ENCODE results near the gene SUGCT.
A peak's percentile ranks its signal among the peaks of the same experiment; 100 is the strongest.
"Not testable (repeated sequence)": the region's sequence is repeated elsewhere in the genome, so short reads cannot be mapped to it uniquely, and the experiment has no call there.

The SUGCT gene

GRCh38 chr7:40644454-40645188 is 509.8 kb downstream of the SUGCT start:
- DNase-seq, result peak; percentile 89

DNA sequence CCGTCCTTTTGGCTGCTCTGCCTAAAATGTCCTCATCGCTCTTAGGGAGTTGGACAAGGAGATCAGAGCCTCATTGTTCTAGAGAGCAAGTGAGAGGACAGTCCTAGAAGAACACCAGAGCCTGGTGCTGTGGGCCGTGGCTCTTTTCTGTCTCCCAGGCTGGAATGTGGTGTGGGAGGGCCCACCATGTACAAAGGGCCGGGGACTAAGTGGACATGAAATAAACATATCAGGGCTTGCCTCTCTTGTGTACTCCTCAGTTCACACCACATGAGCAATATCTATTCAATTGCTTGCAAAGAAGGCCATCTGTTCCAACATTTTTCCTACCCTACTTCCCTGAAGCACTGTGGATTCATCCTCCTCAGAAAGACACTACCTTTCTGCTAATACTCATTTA is 510.4 kb downstream of the SUGCT start:
- no peak for DNase-seq

DNA sequence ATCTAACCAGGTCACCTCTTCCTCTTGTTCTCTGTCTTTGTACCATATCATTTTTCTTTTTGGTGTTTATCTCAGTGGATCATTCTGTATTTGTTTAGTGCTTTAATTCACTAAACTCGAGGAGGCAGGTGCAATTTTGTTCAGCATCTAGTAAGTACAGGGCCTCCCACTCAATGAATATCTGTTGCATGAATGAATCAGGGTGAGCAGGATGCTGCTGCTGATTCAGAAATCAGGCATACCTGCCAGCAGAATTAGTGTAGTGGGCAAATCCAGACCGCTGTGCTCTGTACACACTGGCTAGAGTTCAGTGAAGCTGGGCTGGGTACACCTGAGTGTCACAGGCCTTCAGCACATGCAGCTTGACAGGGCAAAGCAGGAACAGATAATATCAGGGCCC is 511.9 kb downstream of the SUGCT start:
- no peak for DNase-seq

DNA sequence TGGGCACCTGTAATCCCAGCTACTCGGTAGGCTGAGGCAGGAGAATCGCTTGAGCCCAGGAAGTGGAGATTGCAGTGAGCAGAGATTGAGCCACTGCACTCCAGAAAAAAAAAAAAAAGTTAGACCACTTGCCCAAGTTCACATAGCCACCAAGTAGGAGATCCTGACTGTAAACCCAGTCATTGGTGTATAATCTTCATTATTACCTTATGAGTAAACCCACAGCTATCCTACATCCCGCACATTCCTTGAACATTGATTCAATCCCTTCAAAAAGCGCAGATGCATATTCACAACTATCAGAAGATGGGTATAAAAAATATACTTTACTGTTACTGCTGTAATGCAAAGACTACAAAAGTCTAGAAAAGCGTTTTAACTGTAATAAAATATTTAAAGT is 512.9 kb downstream of the SUGCT start:
- DNase-seq, result no peak

DNA sequence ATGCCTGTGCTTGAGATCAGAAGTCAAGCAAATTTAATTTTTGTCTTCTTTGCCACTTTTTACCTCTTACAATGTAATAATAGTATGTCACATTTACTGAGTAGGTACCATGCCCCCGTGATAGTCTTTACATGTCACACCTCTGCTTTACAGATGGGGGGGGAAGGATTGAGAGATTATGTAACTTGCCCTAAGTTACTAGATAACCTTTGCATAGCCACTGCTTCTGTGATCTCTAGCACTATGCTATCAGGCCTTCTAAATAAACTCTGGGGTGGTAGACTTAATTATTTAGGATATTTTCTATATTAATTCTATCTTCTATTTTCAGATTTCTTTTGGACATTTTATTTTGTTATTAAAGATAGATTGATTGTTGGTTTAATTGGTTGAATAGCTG is 514.4 kb downstream of the SUGCT start:
- DNase-seq, result no peak

- DNase-seq, result not testable (repeated sequence)
These were observed 516.1 kb downstream of the SUGCT start for GRCh38 chr7:40650903-40651302.

DNA sequence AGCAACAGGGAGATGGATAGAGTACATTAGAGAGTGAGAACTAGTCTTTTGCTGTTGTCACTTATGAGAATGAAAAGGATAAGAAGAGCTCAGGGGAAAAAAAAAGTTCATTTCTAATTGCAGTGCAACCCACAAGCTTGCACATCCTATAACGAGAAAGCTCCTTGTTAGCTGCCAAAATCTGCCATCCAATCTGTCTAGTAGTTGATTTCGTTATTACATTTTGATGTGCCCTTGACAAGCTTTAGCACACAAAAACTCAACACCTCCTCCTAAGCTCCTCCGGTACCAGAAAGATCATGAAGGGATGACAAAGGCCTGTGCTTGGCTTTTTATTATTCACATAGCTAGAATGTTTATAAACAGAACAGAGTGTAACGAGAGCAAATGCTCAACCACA is 519.4 kb downstream of the SUGCT start:
- DNase-seq, result no peak

DNA sequence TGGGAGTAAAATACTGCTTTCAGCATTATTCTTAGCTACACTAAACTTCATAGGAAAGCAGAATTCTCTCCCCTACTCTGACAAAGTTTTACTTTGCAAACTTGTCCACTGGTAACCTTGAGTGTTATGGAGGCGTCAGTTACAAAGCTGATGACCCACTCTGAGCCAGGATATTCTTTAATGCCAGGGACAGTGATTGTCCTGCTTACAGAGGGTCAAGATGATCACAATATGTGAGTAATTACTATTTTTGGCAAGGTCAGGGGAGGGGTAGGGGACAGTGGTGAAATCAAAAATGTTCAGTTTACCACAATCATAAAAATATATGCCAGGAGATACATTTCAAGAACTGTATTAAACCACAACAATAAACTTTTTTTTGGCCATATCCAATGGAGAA is 520.6 kb downstream of the SUGCT start:
- DNase-seq, result no peak

DNA sequence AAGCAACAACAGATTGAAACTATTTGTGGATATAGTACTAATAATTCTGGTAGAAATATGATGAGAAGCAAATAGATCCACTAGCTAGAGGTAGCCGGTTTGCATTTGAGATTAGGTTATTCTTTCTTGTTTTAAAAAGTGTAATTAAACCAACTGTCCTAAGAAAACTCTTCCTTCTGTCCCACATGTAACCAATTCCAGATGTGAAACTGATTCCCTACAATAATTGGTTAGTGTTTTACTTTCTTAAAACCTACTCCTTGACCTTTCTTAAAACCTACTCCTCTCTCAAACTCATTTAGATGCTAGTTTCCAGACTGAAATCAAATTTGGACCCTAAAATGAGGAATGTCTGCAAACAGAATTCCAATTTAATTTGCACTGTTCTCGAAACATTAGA is 521.5 kb downstream of the SUGCT start:
- no peak for DNase-seq

- DNase-seq, result no peak
These were observed 523.9 kb downstream of the SUGCT start for GRCh38 chr7:40658729-40659128.

DNA sequence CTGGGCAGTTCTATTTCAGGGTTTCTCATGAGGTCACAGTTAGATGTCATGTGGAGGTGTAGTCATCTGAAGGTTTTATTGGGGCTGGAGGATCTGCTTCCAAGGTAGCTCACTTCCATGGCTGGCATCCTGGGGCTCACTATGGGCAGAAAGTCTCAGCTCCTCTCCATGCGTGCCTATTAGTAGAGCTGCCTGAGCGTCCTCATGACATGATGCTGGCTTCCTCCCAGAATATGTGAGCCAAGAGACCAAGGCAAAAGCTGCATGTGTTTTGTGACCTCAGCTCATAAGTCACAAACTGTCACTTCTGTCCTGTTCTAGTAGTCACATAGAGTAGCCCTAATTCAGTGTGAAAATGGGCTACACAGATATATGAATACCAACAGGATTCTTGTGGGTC is 524.4 kb downstream of the SUGCT start:
- no peak for DNase-seq

GRCh38 chr7:40673285-40673684 is 538.5 kb downstream of the SUGCT start:
- no peak for DNase-seq

DNA sequence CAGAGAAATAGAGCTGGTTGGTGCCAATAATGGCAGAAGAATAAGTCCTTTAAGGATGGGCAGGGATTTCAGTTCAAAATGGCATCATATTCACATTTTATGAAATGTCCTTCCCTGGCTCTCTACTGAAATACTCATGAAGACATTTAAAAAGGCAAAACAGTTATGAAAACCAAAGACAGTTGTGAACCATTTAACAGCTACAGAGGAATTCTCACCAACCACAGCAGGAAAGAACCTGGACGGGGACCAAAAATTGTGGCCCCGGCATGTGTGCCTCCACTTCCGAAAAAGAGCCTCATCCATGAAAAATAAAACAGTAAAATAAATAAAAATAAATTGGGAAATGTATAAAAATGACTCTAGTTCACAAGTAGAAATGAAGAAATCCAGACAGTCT is 539.5 kb downstream of the SUGCT start:
- no peak for DNase-seq

DNA sequence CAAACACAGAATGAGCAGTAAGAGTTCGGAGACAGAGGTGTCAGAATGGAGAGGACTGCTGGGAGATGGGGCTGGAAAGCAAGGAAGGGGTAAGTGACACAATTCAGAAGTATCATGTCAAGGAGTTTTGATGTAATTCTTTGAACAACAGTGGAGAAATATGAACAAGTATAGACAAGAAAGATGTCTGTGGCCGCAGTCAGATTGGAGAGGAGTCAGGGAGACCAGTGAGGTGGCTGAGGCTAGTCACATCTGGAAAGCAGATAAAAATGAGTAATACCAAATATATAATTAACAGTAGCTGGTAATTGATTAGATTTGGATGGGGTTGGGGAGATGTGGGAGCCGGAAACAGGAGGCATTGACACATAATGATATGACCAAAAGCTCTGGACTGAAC is 540.9 kb downstream of the SUGCT start:
- DNase-seq, result no peak

DNA sequence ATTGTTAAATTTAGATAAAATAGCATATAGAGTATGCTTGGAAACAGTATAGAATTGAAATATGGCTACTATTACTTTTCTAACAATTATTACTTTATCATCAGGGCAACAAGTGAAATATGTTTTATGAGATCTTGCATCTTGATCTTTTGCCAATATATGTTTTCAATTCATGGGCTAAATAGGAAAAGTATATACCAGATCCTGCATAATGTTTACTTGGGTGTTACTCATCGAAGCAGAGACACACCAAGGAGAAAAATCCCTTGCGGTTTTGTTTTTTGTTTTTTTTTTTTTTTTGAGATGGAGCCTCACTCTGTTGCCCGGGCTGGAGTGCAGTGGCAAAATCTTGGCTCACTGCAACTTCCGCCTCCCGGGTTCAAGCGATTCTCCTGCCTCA is 541.4 kb downstream of the SUGCT start:
- no peak for DNase-seq

DNA sequence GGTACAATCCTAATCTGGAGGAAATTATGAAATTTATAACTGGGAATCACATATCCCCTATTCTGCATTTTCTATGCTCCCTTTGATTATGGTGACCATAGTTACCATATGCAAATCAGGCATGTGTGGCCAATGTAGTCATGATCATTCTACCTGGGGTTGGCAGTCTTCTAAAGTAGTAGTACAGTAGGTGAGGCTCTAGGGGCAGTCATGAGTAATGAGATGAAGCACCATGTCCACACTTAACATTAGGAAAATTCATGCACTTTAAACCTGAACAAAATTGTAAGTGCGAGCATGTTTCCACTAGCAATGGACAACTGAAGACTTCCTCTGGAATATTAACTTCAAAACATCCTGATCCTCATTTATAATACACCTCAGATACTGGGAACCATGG is 545.9 kb downstream of the SUGCT start:
- no peak for DNase-seq

DNA sequence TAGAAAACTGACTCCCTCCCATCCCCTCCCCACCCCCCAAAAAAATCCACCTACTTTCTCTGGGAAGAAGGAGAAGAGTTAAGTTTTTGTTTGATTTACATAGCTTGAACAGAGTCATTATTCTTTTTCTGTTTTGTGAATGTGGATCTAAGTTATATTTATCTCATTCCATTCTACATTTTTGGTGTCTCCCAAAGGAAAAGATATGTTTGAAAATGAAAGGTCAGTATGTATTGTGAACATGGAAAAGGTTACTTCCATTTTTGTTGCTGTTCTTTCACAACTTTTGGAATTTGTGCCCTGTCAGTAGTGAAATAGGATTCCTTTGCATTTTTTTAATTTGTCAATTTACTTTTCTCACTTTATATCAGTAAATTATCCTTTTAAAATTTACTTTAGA is 547.9 kb downstream of the SUGCT start:
- no peak for DNase-seq

DNA sequence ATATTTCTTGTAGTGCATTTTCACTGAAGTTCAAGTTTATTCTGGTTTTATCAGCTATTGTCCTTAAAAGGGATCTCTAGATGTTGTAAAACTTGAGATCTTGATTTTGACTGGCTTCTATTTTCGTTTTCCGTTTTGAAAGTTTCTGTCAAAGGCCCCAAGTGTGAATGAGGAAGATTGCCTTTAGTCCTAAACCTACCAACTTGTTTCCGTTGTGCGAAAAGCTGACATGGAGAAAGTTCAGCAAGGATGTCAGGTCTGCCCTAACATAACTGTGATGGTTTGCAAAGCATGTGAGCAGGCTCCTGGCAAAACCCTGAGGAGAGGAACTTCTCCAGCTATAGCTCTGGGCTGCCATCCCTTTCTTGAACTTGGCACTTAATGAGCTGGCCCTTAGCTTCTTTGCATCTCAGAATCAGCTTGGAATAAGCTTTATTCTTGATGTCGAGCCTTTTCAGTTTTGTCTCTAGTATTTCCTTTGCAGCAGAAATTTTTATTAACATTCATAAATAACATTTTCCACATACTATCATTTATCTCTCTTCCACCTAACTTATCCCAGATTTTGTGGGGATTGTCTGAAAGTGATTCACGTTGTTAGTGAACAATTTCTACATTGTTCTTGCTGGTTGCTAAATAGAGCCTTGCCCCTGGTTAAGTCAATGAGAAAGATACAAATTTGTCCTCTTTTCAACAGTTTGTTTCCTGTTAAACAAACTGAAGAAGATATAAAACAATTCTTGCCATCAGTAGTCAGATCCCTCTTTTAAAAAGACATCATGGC is 559.4 kb downstream of the SUGCT start:
- DNase-seq, result no peak

DNA sequence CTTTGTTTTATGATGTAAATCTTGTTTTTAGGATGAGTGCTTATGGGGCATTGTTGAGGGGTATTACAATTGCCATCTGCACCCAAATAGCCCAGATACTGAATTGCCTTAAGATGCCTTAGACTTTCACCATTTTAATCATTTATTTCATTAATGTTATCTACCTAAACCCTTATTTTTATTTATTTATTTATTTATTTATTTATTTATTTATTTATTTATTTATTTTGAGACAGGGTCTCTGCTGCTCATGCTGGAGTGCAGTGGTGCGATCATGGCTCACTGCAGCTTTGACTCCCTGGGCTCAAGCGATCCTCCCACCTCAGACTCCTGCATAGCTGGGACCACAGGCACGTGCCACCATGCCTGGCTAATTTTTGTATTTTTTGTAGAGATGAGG is 560.2 kb downstream of the SUGCT start:
- no peak for DNase-seq

- no peak for DNase-seq
These were observed 562.8 kb downstream of the SUGCT start for GRCh38 chr7:40697653-40698052.

DNA sequence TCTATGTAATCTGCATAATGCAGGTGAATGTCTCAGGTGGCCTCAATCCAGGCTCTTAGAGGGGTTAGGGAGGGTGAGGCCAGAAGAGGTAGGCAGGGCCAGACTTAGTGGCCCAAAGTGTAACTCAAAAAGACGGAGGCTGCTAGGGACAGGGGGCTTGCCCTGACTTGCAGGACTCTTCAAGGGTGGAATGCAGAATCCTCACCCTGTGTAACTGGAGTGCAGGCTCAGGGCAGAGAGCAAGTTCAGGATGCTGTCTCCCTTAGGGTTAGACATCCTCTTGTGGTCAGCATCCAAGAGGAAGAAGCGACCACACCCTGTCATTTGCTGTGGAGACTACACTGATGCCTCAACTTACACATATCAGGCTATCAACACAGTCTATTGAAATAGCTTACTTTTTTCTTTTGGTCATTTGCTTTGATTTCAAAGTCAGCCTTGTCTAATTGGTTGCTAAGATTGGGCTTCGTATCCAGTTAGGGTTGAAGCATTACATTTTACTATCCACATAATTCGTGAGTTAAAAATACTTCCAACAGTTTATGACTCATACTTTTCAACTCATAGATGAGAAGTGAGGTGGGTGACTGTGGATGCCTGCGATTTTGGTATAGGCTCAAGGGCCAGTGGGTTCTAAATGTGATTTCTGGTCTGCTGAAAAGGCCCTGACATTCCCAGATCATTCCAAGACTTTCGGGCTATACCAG is 563.6 kb downstream of the SUGCT start:
- DNase-seq, result no peak

GRCh38 chr7:40698921-40699260 is 564.1 kb downstream of the SUGCT start:
- no peak for DNase-seq

DNA sequence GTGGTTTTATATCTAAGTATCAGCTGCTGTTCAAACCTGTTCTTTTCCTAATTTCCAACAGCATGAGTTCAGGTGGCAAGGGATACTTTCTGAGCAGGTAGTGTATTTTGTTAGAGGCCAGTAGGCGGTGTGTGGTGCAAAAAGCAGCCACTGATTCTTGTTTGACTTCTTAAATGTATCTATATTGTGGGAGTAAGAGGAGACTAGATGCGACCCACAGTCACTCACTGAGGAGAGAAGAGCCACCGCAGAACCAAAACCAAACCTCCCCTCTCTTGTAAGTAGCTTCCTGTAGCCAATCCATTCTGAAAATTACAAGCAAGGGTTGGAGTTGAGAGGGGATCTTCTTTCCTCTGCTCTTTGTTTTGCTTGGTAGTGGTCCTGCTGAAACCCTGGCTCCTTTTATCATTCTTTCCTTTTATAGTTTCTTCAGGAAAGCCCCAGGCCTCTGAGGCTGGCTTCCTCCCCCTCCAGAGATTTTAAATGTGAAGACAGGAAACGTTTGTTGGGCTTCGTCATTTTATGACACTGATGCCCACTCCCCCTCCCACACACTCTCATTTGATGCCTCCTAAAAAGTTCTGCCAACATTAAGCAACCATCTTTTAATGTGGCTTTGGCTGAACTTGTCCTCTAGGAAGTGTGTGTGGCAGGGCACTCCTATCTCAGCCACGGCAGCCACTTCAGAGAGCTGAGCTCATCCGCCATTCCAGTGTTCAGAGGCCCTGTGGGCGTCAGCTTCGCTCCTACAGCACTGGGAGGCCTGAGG is 566.0 kb downstream of the SUGCT start:
- no peak for DNase-seq
